ENCODE measurements around the gene MAPK9.

MAPK9 gene

DNA sequence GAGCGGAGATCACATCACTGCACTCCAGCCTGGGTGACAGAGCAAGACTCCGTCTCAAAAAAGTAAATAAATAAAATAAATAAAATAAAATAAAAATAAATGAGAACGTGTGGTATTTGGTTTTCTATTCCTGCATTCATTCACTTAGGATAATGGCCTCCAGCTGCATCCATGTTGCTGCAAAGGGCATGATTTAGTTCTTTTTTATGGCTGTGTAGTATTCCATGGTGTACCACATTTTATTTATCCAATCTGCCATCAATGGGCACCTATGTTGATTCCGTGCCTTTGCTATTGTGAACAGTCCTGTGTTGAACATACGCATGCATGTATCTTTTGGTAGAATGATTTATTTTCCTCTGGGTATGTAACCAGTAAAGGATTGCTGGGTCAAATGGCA is 74.1 kb downstream of the MAPK9 start:
- no peak for TF ChIP-seq SIN3A (IDR thresholded peaks at IDR 0.05; ENCODE audit: borderline replicate concordance, insufficient read depth, low read length)
- TF ChIP-seq, protein P1, sequence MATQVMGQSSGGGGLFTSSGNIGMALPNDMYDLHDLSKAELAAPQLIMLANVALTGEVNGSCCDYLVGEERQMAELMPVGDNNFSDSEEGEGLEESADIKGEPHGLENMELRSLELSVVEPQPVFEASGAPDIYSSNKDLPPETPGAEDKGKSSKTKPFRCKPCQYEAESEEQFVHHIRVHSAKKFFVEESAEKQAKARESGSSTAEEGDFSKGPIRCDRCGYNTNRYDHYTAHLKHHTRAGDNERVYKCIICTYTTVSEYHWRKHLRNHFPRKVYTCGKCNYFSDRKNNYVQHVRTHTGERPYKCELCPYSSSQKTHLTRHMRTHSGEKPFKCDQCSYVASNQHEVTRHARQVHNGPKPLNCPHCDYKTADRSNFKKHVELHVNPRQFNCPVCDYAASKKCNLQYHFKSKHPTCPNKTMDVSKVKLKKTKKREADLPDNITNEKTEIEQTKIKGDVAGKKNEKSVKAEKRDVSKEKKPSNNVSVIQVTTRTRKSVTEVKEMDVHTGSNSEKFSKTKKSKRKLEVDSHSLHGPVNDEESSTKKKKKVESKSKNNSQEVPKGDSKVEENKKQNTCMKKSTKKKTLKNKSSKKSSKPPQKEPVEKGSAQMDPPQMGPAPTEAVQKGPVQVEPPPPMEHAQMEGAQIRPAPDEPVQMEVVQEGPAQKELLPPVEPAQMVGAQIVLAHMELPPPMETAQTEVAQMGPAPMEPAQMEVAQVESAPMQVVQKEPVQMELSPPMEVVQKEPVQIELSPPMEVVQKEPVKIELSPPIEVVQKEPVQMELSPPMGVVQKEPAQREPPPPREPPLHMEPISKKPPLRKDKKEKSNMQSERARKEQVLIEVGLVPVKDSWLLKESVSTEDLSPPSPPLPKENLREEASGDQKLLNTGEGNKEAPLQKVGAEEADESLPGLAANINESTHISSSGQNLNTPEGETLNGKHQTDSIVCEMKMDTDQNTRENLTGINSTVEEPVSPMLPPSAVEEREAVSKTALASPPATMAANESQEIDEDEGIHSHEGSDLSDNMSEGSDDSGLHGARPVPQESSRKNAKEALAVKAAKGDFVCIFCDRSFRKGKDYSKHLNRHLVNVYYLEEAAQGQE (IDR thresholded peaks at IDR 0.05; ENCODE audit: insufficient read depth in 1 of 2, low read depth in 2 of 2, low read length in 2 of 2) = no peak
- no peak for TF ChIP-seq TAF1 (IDR thresholded peaks at IDR 0.05; ENCODE audit: borderline replicate concordance, insufficient read depth, low read length)
- TF ChIP-seq FOXP2 (optimal IDR thresholded peaks at IDR 0.05; ENCODE audit: borderline replicate concordance, extremely low read depth, extremely low read length, insufficient read depth) = no peak
- TF ChIP-seq POLR2AphosphoS5 (IDR thresholded peaks at IDR 0.05; ENCODE audit: low read depth, low read length) = no peak

DNA sequence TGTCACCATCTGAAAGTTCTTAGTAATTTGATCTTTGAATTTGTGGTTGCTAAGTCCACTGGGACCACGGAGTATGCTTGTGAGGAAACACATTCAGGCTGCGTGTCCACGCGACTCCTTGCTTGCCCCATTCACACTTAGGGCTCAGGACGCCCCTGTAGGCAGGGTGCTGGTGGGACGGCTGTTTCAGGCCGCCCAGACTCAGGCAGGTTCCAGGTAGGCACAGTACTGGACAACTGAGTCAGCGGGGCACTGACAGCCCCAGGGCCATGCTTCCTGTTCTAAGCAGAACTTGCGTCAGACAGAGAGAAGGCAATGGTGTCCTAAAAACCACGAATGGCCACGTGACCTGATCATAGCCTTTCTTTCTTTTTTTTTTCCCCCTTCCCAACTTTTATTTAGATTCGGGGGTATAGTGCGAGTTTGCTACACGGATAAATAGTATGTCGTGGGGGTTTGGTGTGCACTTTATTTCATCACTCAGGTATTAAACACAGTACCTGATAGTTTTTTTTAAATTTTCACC is 75.2 kb downstream of the MAPK9 start:
- TF ChIP-seq SIN3A (IDR thresholded peaks at IDR 0.05; ENCODE audit: borderline replicate concordance, insufficient read depth, low read length) (no peak), POLR2AphosphoS5 (IDR thresholded peaks at IDR 0.05; ENCODE audit: low read depth, low read length) (no peak), FOXP2 (optimal IDR thresholded peaks at IDR 0.05; ENCODE audit: borderline replicate concordance, extremely low read depth, extremely low read length, insufficient read depth) (no peak), TAF1 (IDR thresholded peaks at IDR 0.05; ENCODE audit: borderline replicate concordance, insufficient read depth, low read length) (no peak)
- TF ChIP-seq, protein P1 (IDR thresholded peaks at IDR 0.05; ENCODE audit: insufficient read depth in 1 of 2, low read depth in 2 of 2, low read length in 2 of 2) = no peak

DNA sequence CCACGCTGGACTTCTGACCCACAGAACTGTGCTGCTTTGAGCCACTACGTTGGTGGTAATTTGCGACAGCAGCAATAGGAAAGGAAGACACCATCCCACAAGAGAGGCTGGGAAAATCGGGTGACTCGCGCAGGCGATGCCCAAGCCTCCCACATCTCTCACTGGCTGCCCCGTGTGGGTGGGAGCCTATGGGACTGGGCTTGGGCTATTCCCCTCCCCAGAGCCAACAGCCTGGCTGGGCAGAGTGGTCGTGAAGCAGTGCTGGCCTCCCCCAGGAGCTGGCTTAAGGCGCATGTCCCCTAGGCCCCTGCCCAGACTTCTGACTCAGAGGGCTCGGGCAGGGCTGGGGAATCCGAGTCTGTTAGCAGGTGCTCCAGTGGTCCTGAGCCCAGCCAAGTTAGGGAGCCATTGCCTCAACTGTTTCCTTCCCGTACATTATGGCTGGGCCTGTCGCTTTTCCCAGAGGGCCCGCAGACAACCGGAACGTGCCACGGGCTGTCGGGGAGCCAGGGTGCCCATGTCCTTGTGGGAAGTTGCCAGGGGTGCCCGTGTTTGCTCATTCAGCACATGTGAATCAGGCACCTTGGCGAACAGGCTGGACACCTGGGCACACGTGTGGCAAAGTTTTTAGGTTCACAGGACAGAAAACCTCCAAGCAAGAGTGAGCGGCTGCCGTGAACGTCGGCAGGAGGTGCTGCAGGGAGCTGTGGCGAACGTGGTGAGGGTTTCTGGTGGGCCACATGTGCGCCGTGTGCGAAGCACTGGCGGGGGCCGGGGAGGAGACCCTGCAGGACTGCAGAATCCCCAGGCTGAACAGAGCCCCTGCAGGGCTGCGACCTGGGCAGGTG is 75.9 kb downstream of the MAPK9 start:
- no peak for TF ChIP-seq POLR2AphosphoS5 (IDR thresholded peaks at IDR 0.05; ENCODE audit: low read depth, low read length)
- no peak for TF ChIP-seq FOXP2 (optimal IDR thresholded peaks at IDR 0.05; ENCODE audit: borderline replicate concordance, extremely low read depth, extremely low read length, insufficient read depth)
- TF ChIP-seq, protein P1 (IDR thresholded peaks at IDR 0.05; ENCODE audit: insufficient read depth in 1 of 2, low read depth in 2 of 2, low read length in 2 of 2) = no peak
- TF ChIP-seq TAF1 (IDR thresholded peaks at IDR 0.05; ENCODE audit: borderline replicate concordance, insufficient read depth, low read length) = no peak

- TF ChIP-seq FOXP2 (optimal IDR thresholded peaks at IDR 0.05; ENCODE audit: borderline replicate concordance, extremely low read depth, extremely low read length, insufficient read depth) (no peak), POLR2AphosphoS5 (IDR thresholded peaks at IDR 0.05; ENCODE audit: low read depth, low read length) (no peak)
These were observed 76.8 kb downstream of the MAPK9 start for GRCh38 chr5:180214870-180215770.

GRCh38 chr5:180213657-180214207 is 78.2 kb downstream of the MAPK9 start:
- TF ChIP-seq FOXP2 (optimal IDR thresholded peaks at IDR 0.05; ENCODE audit: borderline replicate concordance, extremely low read depth, extremely low read length, insufficient read depth) (no peak), POLR2AphosphoS5 (IDR thresholded peaks at IDR 0.05; ENCODE audit: low read depth, low read length) (no peak), SIN3A (IDR thresholded peaks at IDR 0.05; ENCODE audit: borderline replicate concordance, insufficient read depth, low read length) (no peak), TAF1 (IDR thresholded peaks at IDR 0.05; ENCODE audit: borderline replicate concordance, insufficient read depth, low read length) (no peak)
- TF ChIP-seq, protein P1 (IDR thresholded peaks at IDR 0.05; ENCODE audit: insufficient read depth in 1 of 2, low read depth in 2 of 2, low read length in 2 of 2) = no peak

Measured in PFSK-1 (cell line).